ENCODE results near the gene ST8SIA6. TPM values are rescaled to one million over a fixed set of nuclear protein-coding genes. Genes with fewer than 3 reads are reported as not detected.

The ST8SIA6 gene
- total and polyA plus RNA-seq, 7 donors = 0.50 to 2.6 (median 1.1) TPM; not detected in 2

DNA sequence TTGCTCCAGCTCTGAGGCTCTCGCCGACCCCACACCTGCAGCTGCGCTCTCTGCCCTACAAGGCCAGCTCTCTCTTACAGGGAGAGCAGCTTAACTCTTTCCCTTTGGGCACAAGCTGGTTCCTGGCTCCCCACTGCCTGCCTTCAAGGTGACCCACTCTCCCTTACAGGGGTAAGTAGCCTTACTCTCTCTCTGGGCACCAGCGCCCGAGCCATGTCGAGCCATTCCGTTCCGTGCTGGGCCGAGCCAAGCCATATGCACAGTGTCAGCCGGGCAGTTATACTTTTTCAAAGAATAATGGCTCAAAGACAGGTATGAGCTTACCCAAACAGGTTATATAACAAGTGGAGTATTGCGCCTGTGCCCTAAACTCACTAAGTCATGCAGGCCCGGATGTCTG is 181.7 kb downstream of the ST8SIA6 start:
- Histone ChIP-seq H3K4me1 (no peaks in the 10 kb centered on the region), H3K27ac (no peak overlapping the region), H3K36me3 (no peaks in the 10 kb centered on the region), H3K4me3 (no peak overlapping the region), H3K27me3 (no peaks in the 10 kb centered on the region), H3K9me3 (peaks cover 0 to 3% (median 0%) of the 10 kb centered on the region in 4 donors)
- WGBS, 2 donors = 92 to 96% methylated on average over 12 of the region's 12 CpGs
- DNase-seq = no peak
- TF ChIP-seq POLR2A (IDR thresholded peaks at IDR 0.05) = no peak
- intact Hi-C loops (cut with DNase I) = no loop called here

Small RNAs within 50 kb of the gene (small RNA-seq; reads per million reads assigned to genes)
- gene RF00019 = 0 reads per million in 3 donors

Other genes with a start within 250 kb of the ST8SIA6 start
- gene VIM, start 226.4 kb downstream of the ST8SIA6 start, total RNA-seq = 1,000 to 10,000 TPM in 3 of 4 donors, 100 to 1,000 TPM in 1; 930 to 1,636 (median 1,211) TPM
- gene VIM, start 226.4 kb downstream of the ST8SIA6 start, polyA plus RNA-seq = 100 to 1,000 TPM; 112 to 730 (median 484) TPM
- gene HACD1, start 162.8 kb upstream of the ST8SIA6 start, total RNA-seq = 10 to 100 TPM; 45.1 to 85.3 (median 79.0) TPM
- gene HACD1, start 162.8 kb upstream of the ST8SIA6 start, polyA plus RNA-seq = 1 to 10 TPM in 2 of 3 donors, not detected in 1; 3.0 to 3.2 TPM
- 10 to 100 TPM; 13.7 to 19.3 (median 16.8) TPM for gene STAM, start 189.6 kb upstream of the ST8SIA6 start, total RNA-seq
- gene STAM, start 189.6 kb upstream of the ST8SIA6 start, polyA plus RNA-seq = 1 to 10 TPM; 5.4 to 8.9 (median 8.6) TPM

Measured in sigmoid colon (tissue), 7 donors.